HT1080 (cell line): ENCODE measurements around the gene GNL3. TPM values are rescaled to one million over a fixed set of nuclear protein-coding genes. Genes with fewer than 3 reads are reported as not detected.
"Not testable (repeated sequence)": the region's sequence is repeated elsewhere in the genome, so short reads cannot be mapped to it uniquely, and the experiment has no call there.

ENCODE experiments used
- DNase-seq: peaks from one replicate; pipeline ENCODE4 v3.0.0-alpha.2; 2015; ENCODE audit warnings: low read depth
- polyA plus RNA-seq, 2 experiments: library from polyadenylated mRNA; depleted of rRNA; stranded (reverse); fragments of >200 nt; gene quantifications; 2 replicates each; pipeline ENCODE4 v1.2.3, GENCODE V29; 2015
- total RNA-seq: library from RNA; depleted of rRNA; stranded (reverse); fragments of >200 nt; shearing (Covaris generic); gene quantifications from 2 replicates; pipeline ENCODE4 v1.2.3, GENCODE V29; 2014; rRNA removed

GNL3 gene, protein sequence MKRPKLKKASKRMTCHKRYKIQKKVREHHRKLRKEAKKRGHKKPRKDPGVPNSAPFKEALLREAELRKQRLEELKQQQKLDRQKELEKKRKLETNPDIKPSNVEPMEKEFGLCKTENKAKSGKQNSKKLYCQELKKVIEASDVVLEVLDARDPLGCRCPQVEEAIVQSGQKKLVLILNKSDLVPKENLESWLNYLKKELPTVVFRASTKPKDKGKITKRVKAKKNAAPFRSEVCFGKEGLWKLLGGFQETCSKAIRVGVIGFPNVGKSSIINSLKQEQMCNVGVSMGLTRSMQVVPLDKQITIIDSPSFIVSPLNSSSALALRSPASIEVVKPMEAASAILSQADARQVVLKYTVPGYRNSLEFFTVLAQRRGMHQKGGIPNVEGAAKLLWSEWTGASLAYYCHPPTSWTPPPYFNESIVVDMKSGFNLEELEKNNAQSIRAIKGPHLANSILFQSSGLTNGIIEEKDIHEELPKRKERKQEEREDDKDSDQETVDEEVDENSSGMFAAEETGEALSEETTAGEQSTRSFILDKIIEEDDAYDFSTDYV
- total RNA-seq: 138 and 161 TPM in 2 replicates
- polyA plus RNA-seq (2015; cell fraction: cytosol; rRNA removed): 119 and 124 TPM in 2 replicates
- polyA plus RNA-seq (2015; cell fraction: nucleus; rRNA removed): 233 and 237 TPM in 2 replicates

DNA sequence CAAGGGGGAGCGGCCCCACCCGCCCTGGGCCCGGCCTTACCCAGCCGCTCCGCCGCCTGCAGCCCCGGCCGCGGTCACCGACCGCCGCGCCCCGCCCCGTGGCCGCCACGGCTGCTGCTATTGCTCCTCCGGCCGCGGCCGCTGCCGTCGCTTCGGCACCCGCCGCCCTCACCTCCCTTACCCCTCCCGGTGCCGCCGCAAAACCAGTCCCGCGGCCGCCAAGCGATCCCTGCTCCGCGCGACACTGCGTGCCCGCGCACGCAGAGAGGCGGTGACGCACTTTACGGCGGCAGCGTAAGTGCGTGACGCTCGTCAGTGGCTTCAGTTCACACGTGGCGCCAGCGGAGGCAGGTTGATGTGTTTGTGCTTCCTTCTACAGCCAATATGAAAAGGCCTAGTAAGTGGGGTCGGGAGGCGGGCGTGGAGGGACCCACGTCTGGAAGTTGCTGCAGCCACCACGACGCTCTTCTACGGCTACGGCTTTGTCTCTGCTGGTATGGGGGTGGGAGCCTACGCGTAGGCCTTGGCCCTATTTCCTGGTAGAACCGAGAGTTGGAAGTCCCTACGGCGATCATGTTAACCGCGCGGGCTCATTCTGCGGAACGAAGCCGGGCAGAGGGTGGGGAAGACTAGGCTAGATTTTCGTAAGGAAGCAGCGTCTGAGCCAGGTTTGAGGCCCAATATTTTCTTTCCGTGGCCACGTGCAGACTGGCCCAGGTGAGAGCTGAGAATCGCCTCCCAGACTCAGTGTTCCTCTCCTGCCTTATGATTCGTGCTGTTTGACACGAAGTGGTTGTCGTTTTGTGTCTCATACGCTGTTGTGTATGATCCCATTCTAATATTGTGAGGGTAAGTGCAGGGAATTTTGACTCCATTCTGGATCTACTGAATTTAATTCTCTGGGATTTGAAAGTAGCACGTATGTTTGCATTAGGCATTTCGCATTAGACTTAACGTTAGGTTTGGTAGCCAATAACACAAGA is at the start of gene GNL3, which contains the start of gene PBRM1:
TSS of gene GNL3 (plus strand) at position 324 of the 983 bp plus-strand sequence. CDS start at position 385, 61 bp downstream.
TSS of gene PBRM1 (minus strand) at position 205 of the 983 bp plus-strand sequence.
- DNase-seq: peak; percentile 93

DNA sequence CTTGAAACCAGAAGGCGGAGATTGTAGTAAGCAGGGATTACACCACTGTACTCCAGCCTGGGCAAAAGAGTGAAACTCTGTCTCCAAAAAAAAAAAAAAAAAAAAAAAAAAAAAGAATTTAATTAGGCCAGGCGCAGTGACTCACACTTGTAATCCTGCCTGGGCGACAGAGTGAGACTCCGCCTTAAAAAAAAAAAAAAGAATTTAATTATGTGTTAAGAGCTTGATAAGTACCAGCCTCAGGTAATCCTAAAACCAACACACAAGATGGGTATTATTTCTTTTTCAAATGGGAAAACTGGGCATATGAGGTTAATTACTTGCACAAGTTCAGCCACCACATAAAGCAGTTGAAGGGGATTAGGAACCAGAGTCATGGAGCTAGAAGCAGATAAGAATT is 49.2 kb upstream of the GNL3 start:
- peak; percentile 36 for DNase-seq

DNA sequence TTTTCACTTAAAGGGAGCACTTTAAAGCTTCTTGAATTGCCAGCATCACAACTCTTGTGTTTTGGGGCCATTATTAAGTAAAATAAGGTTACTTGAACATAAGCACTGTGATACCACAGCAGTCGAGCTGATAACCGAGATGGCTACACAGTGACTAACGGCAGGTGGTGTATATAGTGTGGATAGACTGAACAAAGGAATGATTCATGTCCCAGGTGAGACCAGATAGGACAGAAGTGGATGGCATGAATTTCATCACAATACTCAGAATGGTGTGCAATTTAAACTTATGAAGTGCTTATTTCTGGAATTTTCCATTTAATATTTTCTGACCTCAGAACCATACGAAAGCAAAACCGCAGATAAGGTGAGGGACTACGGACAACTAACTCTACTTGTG is 40.3 kb upstream of the GNL3 start:
- DNase-seq: no peak

DNA sequence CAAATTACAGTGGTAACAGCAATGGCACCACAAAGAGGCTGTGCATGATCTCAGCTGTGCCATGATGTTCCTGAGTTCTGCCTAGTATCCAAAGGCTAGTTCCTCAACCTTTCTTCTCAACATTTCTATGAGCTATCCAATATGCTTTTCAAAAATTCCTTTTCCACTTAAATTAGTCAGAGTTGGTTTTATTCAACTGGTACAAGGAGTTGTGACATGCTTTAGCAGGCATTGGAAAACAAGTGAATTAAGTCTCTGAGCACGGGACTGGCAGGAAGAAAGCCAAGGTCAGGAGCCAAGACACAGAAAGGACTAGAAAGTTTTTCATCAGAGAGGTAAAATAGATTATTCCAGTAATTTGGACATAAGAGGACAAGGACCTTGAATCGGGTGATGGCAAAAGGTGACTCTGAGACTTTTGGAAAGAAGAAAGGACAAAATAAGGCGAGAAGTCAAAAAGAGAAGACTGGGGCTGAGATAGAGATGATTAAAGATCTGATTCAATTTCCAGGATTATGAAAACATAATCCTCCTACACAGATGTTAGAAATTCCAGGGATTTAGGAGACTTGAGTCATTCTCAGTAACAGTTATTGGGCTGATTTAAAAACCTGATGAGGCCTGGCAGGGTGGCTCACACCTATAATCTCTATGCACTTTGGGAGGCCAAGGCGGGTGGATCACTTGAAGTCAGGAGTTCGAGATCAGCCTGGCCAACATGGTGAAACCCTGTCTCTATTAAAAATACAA is 36.2 kb upstream of the GNL3 start:
- peak; percentile 25 for DNase-seq

DNA sequence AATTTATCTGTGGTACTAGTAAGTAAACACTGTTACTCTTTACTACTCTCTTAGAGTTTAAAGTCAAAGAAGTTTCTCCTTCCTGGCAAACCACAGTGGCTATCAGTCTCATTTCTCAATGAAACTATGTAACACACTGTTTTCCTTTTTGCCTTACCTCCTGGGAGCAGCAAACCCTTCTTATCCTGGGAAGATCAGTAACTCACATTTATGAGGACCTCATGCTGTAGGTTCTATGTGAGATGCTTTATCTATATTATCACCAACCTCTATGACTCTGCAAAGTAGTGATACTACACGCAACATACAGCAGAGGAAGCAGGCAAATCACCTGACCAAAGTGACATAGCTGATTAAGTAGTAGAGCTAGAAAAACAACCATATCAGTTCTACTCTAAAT is 35.4 kb upstream of the GNL3 start:
- no peak for DNase-seq

DNA sequence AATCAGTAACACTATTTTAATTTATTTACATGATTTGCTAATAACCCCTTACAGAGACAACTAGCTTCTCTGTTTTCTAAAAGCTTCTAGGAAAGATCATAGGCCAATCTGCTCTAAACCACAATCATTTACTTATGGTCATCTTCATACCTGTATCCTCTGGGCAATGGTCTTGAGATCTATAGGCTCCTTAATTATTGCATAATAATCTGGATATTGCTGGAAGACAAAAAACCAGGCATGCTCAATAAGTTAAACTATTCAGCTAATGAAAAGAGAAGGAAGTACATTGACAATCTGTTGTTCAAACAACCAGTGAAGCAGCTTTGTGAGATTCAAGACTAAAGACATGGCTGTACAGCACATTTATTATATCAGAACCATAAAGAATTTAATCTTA is 34.2 kb upstream of the GNL3 start:
- DNase-seq: no peak

DNA sequence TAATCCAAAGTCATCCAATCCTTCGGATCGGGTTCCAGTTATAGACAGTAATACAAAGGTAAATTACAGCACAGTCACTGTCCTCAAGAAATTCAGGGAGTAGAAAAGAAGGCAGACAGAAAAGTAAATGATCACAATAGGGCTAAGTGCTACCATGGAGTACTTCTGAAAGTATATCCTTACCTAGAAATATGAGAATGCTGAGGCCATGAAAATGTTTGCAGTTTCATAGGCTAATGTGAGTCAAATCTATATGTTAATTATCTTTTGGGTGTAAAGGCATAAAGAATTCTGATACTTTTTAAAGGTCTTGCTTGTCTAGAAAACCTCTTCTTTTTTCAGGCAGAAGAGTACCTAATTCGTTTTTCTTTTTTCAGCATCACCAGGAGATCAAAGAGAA is 29.9 kb upstream of the GNL3 start:
- DNase-seq: no peak

DNA sequence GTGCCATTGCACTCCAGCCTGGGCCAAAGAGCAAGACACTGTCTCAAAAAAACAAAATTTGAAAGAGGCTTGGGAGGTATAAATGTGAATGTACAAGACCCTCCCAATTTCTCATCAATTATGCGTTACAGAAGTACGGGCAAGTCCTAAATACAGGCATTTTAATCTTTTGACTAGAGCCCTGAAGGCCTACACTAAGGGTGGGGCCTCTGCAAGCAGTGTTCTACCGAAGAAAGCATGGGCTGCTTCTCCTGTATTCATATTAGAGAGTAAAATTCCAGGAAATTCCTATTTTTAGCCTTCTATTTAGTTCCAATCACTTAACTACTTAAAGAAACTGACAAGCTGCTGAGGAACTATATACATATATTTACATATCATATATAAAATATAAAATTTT is 25.8 kb upstream of the GNL3 start:
- no peak for DNase-seq

DNA sequence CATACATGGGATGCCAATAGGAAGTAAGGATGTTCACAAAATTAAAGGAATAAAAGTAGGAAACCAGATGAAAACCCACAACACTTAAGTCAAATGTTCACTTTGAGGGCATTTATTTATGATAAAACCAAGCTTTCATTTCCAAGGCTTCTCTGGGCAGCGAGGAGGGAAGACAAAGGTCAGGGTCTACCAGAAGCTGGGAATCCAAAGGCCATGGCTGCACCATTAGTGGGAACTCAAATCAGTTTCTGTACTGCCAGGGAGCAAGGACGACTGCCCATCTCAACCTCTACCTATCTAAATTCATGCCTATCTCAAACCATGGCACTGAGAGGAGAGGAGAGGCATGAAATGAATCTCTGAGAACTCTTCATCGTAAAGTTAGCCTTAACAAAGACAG is 22.7 kb upstream of the GNL3 start:
- no peak for DNase-seq

DNA sequence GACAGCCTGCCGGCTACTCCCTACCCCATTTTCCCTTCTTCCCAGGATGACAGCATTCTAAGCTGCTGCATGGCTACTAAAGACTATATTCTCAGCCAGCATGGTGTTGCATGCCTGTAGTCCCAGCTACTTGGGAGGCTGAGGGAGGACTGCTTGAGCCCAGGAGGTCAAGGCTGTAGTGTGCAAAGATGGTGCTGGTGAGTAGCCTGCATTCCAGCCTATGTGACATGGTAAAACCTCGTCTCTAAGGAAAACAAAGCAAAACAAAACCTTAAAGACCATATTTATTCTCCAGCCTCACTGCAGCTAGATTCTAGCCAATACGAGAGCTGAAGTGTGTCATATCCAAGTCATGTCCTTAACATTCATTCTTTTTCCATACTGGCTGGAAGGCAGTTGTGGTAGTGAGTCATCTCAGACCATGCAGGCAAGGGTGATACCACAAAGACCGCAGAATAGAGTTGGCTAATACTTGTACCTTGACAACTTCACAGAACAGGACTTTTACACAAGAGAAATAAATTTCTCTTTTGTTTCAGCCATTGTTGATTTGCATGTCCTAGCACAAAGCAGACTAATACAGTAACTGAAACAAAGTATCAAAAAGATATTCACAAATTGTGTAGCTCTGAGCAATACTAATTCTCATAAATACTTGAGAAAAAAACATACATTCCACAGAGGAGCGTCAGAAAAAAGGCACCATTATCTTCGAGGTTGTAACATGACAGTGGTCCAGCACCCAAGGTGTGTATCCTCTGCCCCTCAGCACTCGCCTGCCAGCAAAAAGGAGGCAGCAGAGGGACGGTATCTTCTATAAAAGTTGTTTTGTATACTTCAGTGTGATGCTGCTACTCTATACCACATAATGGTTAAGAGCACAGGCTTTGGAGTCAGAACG is 15.0 kb upstream of the GNL3 start:
- DNase-seq: peak; percentile 100

DNA sequence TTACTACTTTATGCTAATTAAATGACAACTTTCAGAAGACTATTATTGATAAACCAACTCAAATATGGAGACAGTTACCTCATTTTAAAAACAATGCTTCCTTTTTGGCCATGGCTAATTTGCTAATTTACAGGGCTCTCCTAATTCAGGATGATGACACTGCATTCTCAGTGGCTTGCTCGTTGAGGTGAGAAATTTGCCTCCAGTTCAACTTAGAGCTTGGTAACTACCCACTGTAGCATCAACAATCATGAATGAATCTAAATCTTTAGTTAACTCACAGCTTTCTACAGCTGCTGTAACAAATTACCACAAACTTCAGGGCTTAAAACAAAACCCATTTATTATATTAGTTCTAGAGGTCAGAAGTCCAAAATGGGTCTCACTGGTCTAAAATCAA is 14.2 kb upstream of the GNL3 start:
- no peak for DNase-seq

DNA sequence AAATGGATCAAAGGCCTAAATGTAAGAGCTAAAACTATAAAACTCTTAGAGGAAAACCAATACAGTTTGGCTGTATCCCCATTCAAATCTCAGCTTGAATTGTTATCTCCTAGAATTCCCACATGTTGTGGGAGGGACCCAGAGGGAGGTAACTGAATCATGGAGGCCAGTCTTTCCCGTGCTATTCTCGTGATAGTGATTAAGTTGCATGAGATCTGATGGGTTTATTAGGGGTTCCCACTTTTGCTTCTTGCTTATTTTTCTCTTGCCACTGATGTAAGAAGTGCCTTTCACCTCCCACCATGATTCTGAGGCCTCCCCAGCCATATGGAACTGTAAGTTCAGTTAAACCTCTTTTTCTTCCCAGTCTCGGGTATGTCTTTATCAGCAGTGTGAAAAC is 9.6 kb upstream of the GNL3 start:
- not testable (repeated sequence) for DNase-seq

DNA sequence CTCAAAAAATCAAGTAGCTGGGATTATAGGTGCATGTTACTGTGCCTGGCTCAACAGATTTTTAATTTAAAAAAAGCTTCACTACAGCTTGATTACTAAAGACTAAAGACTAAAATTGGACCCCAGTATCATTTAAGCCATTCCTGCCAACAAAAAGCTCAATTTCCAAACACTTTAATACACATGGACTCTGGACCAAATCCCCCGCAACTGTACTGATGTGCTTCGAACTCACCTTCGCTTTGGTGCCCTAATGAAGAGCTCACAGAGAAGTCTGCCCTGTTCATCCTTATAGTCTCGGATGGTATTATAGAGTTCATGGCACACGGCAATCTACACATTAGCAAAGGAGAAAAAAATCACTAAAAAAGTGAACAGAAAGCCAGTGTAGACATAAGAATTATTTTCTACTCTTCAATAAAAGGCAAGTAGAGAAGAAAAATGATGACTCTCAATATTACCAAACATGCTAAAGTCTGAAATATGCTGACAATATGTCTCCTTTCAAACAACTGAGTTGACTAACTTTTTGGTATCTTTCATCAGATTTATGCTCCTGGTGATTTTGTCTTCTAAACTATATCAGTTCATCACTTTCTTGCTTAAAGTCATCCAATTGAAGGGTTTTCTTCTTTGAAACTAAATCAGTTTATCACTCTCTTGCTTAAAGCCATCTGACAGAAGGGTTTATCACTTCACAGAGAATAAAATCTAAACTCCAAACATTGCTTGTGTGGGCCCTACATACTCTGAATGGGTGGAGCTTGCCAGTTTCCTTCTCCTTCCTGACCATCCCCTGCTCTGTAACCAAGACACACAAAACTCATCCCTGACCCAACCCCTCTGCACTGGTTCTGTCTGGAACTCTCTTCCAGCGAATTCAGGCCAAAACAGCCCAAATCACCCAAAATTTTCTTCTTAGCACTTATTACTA is 7.3 kb upstream of the GNL3 start:
- DNase-seq: no peak

DNA sequence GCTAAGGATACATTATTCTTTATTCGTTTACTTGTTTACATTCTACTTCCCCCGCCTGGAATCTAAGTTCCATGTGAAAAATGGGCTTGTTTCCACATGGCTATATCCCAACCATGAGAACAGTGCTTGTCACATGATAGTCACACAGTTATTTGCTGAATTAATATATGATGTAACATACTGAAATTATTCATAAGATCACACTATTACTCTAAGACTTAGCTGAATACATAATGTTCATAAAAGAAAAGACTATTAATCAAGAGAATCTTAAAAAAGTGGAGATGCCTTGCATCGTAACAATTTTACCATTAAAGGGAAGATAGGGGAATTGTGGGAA is 6.7 kb upstream of the GNL3 start:
- DNase-seq: no peak

DNA sequence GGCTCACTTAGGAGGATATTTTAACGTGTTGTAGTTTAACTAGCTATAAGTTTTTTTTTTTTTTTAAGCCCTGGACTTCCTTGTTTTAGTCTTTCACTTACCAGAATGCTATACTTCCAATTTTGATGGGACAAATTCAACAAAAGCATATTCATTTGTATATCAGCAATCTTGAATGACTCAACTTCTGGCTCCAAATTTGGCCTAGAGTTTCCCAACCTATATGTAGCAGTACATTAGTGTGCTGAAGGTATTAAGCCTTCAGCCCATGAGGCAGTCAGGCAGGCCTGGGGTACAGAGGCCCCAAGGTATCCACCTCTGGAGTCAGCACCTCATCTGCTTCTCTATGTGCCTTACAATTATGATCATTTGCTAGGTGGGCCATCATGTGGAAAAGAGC is 6.0 kb upstream of the GNL3 start:
- DNase-seq: no peak

DNA sequence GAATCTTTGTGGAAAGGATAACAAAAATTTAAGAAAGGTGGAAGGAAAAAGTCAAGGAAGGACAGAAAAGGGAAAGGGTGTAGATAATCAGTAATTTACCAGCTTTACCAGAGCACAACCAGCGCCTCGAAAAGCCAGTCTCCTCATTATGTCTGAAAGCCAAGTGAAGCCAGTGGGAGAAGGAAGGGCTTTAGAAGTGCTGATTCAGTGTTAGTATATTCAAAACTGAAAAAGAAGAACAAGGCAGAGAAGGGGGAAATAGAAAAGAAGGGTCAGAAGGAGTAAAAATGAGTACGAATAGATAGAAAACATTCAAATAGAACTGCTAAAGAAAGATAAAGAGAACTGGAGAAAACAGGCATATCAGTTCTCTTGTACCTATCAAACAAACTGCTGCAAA is 4.2 kb upstream of the GNL3 start:
- DNase-seq: no peak

DNA sequence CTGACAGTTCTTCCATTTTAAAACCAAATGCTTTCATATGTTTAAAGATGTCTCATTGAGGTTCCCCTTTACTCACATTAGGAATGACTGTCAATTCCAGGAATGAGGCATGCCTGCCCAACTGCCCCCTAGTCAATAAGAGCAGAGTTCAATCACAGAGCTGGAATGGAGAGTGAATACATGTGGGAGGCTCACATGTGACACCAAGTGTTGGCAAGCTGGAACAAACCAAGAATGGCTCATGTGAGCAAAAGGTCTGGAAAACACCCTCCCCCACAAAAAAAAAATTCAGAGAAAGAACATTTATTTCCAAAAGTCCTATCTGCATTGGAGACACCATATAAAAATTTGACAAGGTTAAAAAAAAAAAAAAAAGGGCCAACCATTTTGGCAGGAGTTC is 3.8 kb upstream of the GNL3 start:
- peak; percentile 73 for DNase-seq

DNA sequence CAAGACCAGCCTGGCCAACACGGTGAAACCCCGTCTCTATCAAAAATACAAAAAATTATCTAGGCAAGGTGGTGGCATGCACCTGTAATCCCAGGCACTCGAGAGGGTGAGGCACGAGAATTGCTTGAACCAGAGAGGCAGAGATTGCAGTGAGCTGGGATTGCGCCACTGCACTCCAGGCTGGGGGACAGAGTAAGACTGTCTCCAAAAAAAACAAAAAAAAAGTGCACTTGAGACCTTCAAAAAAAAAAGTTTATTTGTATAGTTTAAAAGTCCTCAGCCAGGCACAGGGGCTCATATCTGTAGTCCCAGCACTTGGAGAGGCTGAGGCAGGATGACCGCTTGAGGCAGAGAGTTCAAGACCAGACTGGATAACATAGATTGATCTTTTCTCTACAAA is 2.2 kb upstream of the GNL3 start:
- no peak for DNase-seq

DNA sequence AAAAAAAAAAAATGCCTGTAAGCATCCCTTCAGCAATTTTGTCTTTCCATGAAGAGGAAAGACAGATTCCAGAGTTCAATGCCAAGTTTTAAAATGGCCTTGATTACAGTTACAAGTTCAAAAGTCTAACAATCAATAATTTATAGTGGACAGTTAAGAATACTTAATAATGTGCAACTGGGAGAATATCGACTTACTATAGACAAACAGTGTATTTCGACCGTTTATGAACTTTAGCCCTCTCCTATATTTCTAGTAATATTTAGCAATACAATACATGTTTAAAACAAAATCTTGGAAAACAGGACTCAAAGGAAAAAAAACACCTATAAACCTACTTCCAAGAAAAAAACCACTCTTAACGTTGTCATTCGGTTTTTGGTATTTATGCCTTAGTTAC is 1.6 kb upstream of the GNL3 start:
- DNase-seq: no peak
